ENCODE results near the gene SLC38A4.
"Not testable (repeated sequence)": the region's sequence is repeated elsewhere in the genome, so short reads cannot be mapped to it uniquely, and the experiment has no call there.

Gene SLC38A4, protein sequence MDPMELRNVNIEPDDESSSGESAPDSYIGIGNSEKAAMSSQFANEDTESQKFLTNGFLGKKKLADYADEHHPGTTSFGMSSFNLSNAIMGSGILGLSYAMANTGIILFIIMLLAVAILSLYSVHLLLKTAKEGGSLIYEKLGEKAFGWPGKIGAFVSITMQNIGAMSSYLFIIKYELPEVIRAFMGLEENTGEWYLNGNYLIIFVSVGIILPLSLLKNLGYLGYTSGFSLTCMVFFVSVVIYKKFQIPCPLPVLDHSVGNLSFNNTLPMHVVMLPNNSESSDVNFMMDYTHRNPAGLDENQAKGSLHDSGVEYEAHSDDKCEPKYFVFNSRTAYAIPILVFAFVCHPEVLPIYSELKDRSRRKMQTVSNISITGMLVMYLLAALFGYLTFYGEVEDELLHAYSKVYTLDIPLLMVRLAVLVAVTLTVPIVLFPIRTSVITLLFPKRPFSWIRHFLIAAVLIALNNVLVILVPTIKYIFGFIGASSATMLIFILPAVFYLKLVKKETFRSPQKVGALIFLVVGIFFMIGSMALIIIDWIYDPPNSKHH

DNA sequence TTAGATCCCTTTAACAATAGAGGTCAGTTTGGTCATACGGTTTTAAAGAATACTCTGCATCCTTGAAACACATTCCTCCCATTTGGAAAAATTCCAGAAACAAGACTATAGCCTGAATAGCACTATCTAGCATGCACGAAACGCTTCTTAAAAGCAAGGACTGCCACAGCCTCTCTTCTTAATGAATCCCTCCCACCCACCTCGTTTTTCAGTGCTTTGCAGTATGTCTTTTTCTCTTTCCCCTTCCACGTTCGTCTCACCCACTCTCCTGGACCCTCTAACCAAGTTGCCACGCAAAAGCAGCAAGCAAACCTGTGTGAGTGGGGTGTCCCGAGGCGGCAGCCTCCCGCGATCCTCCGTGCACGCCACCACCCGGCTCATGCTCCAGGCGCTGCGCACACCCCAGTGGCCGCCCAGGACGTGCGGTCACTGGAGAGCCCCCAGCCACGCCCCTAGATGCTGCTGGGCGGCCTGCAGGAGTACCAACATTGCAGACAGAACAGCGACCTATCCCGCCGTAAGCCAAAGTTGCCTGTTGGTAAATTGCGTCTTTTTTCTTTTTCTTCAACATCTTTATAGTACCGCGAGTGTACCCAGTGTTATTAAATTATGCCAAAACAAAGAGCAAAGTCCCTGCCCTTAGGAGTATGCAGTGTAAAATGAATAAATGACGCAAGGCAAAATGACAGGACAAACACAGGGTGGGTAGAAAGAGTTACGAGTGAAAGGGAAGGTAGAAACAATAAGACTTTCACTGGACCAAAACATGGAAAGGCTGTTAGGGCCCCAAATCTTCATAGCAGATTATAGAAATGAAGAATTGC, at the start of gene SLC38A4:
Gene SLC38A4, minus strand, starts transcription at position 407 of the 824 bp plus-strand sequence. CDS start 32,926 bp downstream, outside the sequence.
- DNase-seq = no peak

DNA sequence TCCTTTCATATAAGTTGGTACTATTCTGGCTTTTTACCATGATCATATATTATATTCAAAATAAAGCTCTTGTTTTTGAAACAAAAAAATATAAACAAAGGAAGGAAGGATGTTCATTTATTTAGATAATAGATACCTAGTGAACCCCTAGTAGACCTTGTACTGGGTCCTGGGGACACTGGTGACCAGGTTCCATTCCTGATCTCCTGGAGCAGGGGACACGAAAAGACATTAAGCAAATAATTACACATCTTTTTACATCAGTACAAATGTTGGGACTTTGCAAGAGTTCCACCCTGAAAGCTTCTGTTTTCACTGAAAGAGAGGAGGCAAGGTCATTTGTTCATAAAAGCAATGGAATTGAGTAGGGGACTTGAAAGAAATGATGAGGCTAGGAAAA, 49.3 kb upstream of the SLC38A4 start:
- no peak for DNase-seq

DNA sequence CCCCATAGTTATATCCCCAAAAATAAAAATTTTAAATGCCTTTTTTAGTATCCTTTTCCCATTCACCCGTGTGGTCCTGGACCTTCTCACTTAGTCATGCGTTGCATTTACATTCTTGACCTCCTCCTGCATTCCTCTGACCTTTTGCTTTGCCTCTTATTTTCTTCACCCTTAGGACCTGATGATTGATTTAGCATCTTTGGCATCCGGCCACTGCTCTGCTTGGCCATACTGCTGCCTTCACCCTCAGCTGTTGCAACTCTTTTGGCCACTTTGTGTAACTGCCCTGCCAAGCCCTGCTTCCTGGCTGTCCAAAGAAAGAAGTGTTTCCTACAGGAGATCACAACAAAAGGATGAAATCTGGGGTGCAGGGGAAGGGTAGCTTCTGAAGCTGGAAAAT, 48.8 kb upstream of the SLC38A4 start:
- no peak for DNase-seq

DNA sequence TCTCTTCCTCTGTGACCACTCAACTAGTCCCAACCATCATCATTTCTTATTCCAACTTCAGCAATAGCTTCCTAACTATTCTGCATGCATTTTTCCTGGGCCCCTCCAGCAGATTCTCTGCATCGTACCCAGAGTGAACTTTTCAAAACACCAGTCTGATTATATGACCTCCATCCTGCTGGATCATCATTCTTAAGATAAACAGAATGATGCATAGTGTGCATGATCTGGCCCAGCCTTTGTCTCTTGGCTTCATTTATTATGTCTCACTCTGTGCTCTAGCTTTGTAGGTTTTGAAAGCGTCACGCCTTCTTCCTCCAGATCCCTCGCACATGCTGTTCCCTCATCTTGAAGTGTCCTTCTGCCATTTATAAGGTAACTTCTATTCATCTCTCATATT, 46.3 kb upstream of the SLC38A4 start:
- no peak for DNase-seq

DNA sequence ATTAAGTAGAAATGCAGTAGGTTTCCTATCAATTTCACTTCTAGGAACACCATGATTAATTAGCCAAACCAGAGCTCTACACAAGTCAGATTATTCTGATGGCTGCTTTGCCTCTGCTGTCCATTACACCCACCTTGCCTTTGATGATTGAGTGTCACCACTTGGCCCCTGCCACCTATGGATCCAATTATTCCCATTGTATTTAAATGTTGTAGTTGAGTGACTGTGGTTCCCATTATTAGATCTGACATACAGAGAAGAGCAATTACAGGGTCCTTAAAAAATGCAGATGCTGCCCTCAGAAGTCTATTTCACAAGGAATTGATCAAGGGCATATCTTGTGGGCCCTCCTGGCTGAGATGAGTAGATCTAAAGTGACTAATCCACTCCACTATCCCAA, 39.5 kb upstream of the SLC38A4 start:
- DNase-seq = no peak

DNA sequence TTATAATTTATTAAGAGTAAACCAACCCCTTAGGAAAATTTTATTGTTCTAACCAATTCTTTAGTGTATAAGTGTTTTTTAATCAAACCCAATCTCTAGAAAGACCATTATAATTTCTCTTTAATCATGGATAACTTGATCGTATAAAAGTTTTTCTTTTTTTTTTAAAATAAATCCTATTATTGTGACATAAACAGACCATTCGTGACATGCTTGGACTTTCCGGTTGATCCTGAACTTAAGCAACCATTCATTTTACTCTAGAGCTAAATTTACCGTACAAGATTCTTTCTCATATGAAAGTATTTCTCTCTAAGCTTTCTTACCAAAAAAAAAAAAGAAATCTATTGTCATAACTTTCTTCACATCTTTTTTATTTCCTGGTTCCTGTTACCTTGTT, 32.6 kb upstream of the SLC38A4 start:
- DNase-seq = no peak

DNA sequence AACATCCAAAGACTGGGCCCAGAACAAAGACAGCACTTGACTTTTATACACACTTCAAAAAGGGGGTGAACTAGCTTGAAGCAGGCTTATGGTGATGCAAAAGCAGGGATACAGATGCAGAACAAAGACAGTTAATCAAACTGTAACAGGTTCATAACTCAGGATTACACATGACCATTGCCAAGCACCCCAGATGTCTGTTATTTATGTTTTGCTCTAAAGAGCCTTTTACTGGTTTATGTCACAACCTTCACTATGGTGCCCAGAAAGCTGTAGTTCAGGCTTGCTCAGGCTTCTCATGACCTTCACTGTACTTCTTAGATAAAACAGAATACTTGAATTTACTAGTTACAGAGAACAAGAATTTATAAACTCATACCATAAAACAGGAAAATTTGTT, 31.7 kb upstream of the SLC38A4 start:
- DNase-seq = no peak

DNA sequence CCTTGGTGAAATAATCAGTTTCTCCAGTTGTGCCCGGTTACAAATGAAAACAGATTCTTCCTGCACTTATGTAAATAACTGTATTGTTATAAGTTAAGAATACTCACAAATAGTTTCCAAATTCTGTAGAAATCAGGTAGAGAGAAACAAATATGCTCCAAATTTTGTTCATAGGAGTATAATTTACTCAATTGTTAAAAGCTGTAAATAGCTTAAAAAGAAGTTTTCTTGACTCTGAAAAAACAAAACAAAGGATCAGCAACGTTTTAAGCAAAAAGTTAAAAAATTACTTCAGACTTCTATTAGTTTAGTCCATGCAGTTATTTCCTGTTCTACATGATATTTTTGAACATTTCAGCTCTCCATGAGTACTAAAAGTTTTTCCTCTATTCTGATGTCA, 30.0 kb upstream of the SLC38A4 start:
- DNase-seq = no peak

DNA sequence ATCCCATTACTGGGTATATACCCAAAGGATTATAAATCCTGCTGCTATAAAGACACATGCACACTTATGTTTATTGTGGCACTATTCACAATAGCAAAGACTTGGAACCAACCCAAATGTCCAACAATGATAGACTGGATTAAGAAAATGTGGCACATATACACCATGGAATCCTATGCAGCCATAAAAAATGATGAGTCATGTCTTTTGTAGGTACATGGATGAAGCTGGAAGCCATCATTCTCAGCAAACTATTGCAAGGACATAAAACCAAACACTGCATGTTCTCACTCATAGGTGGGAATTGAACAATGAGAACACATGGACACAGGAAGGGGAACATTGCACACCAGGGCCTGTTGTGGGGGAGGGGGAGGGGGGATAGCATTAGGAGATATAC, 28.4 kb upstream of the SLC38A4 start:
- DNase-seq = not testable (repeated sequence)

DNA sequence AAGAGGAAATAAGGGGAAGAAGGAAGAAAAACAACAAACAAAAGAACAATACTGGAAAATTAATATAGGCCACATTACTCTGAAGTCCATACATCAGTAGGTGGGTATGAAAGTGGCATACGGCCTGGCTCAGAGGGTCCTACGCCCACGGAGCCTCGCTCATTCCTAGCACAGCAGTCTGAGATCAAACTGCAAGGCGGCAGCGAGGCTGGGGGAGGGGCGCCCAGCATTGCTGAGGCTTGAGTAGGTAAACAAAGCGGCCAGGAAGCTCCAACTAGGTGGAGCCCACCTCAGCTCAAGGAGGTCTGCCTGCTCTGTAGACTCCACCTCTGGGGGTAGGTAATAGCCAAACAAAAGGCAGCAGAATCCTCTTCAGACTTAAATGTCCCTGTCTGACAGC, 23.0 kb upstream of the SLC38A4 start:
- DNase-seq = not testable (repeated sequence)

DNA sequence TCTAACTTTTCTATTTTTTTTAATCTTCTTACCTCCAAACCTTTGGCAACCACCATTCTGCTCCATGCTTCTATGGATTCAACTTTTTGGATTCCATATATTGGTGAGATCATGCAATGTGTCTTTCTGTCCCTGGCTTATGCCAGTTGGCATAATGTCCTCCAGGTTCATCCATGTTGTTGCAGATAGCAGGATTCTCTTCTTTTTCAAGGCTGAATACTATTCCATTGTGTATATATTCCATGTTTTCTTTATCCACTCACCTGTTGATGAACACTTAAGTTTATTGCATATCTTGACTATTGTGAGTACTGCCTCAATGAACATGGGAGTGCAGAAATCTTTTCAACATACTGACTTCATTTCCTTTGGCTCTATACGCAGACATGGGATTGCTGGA, 21.2 kb upstream of the SLC38A4 start:
- DNase-seq = no peak

DNA sequence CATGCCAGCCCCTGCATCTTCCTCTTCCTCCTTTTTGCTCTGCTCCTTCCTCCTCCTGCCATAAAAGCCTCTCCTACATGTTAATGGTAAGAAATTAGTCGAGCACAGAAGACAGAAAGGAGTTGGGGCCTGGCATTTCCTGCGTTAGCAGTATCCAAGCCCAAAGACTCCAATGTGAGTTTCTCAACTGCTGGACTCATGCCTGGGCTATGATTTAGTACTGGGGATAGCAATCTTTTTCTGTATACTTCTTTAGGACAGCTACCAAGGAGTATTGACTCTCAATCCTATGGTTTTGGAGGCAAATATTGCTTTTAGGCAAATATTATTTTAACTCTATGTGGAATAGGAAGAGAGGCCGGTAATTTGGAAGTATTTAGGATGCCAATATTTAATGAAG, 18.0 kb upstream of the SLC38A4 start:
- no peak for DNase-seq

DNA sequence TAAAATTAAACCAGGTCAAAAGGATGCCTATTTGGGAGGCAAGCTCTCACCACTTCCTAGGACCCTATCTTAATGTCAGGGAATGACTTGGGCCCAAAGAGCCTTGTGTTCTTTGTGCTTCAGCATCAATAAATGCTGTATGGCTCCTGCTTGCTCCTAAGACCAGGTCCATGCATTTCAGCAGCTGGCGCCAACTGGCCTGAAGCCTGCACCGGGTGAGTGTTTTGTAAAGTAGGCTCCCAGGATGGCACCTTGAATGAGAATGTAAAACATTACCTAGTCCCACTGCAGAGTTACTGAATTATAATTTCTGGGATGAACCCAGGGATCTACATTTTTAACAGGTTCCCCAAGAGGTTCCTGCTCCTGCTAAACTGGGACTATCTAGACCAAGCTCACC, 16.1 kb upstream of the SLC38A4 start:
- no peak for DNase-seq

DNA sequence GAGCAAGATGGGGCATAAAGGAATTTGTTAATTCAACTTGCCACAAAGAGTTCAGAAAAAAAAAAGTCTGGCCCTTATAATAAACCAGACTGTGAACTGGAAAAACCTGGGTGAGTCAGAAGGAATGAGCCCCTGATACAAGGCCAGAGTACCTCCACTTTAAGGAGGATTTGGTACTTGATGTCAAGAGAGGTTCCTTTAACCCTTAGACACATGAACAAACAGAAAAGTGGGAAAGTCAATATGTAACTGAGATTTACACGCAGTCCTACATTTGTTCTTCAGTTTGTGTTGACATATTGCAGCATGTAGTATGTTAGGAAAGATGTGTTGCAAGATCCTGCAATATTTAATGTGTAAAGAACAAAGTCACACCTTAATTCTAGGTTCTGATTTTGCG, 14.2 kb upstream of the SLC38A4 start:
- DNase-seq = no peak

DNA sequence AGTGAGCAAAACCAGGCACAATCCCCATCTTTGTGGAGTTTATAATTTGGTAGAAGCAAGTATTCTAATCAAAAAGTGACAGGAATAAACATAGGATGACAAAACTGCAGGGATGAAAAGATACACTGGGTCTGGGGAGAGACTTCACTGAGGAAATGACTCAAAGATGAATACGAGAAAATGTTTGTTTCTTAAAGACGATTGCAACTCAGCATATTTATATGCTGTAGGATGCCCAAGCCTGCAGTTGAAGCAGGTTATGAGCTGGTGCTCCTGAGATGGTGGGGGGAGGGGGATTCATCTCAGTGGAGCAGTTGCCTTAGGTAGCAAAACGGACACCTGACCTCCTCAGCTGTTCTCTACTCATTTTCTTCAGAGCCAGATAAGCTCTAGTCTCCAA, 13.4 kb upstream of the SLC38A4 start:
- DNase-seq = no peak

DNA sequence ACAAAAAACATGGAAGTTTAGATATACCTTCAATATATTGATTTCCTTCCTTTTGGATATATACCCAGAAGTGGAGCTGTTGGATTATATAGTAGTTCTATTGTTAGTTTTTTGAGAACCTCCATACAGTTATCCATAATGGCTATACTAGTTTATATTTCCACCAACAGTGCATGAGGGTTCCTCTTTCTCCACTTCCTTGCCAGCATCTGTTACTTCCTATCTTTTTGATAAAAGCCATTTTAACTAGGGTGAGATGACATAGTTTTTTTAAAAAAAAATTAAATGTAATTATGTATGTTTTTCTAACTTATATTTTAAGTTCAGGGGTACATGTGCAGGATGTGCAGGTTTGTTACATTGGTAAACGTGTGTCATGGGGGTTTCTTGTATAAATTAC, 10.0 kb upstream of the SLC38A4 start:
- no peak for DNase-seq

DNA sequence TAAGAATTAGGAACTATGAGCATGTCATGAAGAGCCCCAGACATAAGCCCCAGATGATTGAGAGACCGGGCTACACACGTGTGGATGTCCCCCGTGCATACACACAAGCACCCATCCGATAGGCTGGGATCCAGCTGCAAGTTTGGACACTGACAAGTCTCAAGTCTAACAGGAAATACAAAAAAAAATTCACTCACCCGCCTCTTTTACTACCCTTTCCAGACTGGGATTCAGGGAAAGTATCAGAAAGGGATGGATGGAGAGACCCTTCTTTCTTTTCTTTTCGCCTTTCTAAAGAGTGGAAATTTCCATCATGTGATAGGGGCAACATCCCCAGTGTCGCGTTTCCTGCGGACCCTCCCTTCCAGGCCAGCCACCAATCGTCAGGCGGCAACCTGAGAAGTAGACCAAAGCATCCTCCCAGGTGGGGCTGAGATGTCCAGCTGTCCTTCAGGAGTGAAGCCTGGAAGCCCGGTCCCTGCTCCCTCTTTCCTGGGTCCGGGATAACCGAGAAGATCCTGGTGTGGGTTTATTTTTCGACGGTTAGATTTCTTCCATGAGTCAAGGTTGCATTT, 6.4 kb upstream of the SLC38A4 start:
- DNase-seq = no peak

DNA sequence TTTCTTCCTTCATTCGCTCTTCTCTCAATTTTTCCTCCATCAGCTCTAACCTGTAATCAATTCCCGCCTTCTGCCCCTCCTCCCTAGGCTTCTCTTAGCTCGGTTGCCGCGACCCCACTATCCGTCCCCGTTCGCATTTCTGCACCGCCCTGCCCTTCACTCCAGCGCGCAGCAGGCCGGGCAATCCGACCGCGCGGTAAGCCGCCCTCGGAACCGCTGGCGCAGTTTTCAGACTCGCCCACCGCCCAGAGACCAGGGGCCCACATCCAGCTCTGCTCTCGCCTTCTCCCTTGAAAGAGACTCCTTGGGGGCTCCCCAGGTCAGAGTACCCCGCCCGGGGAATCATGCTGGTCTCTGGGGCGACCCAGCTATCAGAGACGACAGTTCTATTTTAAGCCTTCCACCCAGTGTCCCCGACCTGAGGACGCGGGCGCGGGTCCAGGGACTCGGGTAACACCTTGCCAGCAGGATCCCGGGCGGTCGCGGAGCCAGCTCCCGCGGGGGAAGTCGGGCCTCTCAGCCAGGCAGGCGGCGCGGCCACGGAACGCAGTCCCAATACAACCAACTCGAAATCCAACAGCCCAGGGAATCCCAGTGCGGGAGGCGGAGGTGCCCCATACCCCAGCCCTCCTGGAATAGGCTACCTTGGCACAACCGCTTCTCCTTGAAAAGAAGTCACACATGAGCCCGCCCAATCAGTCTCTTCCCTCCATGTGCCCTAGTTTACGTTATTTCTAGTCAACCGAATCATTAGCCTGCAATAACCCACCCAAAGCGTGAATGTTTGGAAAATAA, 5.7 kb upstream of the SLC38A4 start:
- no peak for DNase-seq

DNA sequence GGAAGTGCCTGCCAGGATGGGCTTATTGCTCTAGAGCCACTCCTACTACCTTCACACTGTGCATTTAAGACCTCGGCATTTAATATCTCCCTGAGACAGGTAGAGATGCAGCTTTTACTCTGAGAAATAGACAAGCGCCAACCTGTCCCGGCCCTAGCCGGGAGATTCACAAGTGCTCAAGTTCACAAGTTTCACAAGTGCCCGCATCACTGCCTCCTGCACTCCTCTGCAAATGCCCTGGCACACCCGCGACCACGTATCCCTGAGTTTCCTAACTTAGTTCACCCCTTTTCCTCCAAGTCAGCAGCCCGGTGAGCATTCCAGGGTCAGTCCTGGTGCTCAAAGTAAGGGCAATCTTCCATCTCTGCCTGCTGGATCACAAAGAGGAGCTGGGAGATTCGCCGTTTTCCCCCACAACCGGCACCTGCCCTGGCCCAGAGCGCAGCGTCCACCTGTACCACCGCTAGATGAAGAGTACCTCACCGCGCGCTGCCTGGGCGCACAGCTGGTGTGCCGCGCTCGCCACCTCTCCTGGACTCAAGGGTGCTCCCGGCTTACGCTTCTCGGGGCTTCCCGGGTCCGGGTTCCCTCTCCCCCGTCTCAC, 5.0 kb upstream of the SLC38A4 start:
- no peak for DNase-seq

DNA sequence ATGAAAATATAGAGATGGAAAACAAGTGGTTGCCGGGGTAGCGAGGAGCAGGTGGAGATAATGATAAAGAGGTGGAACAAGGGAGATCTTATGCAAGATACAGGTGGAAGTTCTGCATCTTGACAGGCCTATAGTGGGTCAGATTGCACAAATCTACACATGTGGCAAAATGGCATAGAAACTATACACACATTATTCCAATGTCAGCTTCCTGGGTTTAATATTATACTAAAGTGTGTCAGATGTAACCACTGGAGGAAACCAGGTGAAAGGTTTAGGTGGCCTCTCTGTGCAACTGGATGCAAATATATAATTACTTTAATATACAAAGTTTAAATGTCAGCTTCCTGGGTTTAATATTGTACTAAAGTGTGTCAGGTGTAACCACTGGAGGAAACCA, 1.1 kb downstream of the SLC38A4 start:
- no peak for DNase-seq

DNA sequence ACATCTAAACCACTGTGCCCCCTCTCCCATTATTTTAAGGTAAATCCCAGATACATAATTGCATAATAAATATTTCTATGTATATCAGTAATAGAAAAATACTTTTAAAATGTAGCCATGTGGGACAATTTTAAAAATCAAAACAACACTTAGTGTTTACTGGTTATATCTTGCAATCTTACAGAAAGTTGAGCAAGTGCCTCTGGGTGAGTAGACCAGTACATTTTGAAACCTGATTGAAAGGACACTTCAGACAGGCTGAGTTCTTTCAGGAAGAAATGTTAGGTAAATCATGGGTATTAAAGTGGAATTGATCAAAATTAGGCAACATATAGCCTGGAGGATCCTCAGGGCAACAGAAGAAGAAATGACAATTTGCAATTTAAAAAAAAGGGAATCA, 7.2 kb downstream of the SLC38A4 start:
- DNase-seq = no peak

DNA sequence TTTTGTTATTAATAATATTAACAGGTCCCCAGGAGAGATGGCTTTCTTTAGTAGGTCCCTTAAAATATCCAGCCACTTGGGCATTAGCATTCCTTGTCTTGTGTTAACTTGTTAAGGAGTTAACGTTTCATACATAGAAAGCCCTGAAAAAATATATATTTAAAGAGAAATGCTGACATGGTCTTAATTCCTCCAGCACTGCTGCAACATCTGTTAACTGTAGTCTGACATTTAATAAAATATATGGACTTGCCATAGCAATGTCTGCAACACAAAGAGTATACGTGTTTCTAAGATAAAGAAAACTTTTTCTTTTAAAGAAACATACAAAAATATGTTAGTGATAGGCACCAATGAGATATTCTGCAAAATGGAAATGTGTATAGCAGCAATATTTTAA, 10.0 kb downstream of the SLC38A4 start:
- no peak for DNase-seq

All from hematopoietic multipotent progenitor cell treated with erythropoietin and hydrocortisone succinate and interleukin-3 and kit ligand, for 6 days (in vitro differentiated cells).